OCI-LY1 (cell line): ENCODE data around the gene CYTH3.

ENCODE experiments used
- H2AFZ ChIP-seq: fragments of 200-600 bp; sonication (generic), shearing (Covaris generic); 2 replicates; pipeline ENCODE4 v1.6.0; 2014; ENCODE audit warnings: antibody characterized with exemption, mild to moderate bottlenecking, low read length
- H3F3A ChIP-seq: fragments of 200-600 bp; sonication (generic), shearing (Covaris generic); 2 replicates; pipeline ENCODE4 v1.6.0; 2014; ENCODE audit warnings: mild to moderate bottlenecking, antibody characterized with exemption, low read length, moderate library complexity; ENCODE audit not compliant: insufficient read depth
- H3K27ac ChIP-seq: fragments of 200-600 bp; sonication (generic); 2 replicates; pipeline ENCODE4 v1.5.1; 2014; ENCODE audit warnings: low read length, mixed run types, mild to moderate bottlenecking, low read depth; ENCODE audit not compliant: poor library complexity, severe bottlenecking
- H3K27me3 ChIP-seq: fragments of 200-600 bp; sonication (generic); 2 replicates; pipeline ENCODE4 v1.6.0; 2014; ENCODE audit warnings: antibody characterized with exemption, mild to moderate bottlenecking, low read length, moderate library complexity; ENCODE audit not compliant: insufficient read depth
- H3K36me3 ChIP-seq: fragments of 200-600 bp; sonication (generic); 2 replicates; pipeline ENCODE4 v1.6.1; 2014; ENCODE audit warnings: mild to moderate bottlenecking, antibody characterized with exemption, low read length, moderate library complexity, mixed read lengths; ENCODE audit not compliant: insufficient read depth
- H3K4me1 ChIP-seq: fragments of 200-600 bp; sonication (generic); 2 replicates; pipeline ENCODE4 v1.5.1; 2014; ENCODE audit warnings: mild to moderate bottlenecking, low read length, moderate library complexity; ENCODE audit not compliant: insufficient read depth, severe bottlenecking
- H3K4me2 ChIP-seq: fragments of 200-600 bp; sonication (generic), shearing (Covaris generic); 2 replicates; pipeline ENCODE4 v1.6.1; 2014; ENCODE audit warnings: low read length
- H3K4me3 ChIP-seq: fragments of 200-600 bp; sonication (generic); 2 replicates; pipeline ENCODE4 v1.5.1; 2014; ENCODE audit warnings: low read length, low read depth, mild to moderate bottlenecking, mixed read lengths; ENCODE audit not compliant: poor library complexity, severe bottlenecking
- H3K79me2 ChIP-seq: fragments of 200-600 bp; shearing (Covaris generic); 2 replicates; pipeline ENCODE4 v1.6.1; 2016; ENCODE audit warnings: mixed run types, low read length, mixed read lengths; ENCODE audit not compliant: insufficient read depth
- H3K9ac ChIP-seq: fragments of 200-600 bp; sonication (generic), shearing (Covaris generic); 2 replicates; pipeline ENCODE4 v1.6.1; 2014; ENCODE audit warnings: mild to moderate bottlenecking, low read length, mixed read lengths
- H3K9me2 ChIP-seq: fragments of 200-600 bp; sonication (generic), shearing (Covaris generic); 2 replicates; pipeline ENCODE4 v1.6.1; 2014; ENCODE audit warnings: low read depth, mild to moderate bottlenecking, low read length, mixed read lengths
- H3K9me3 ChIP-seq: fragments of 200-600 bp; shearing (Covaris generic); 2 replicates; pipeline ENCODE4 v1.6.1; 2014; ENCODE audit warnings: low read length, mixed read lengths
- H4K20me1 ChIP-seq: fragments of 200-600 bp; sonication (generic), shearing (Covaris generic); 2 replicates; pipeline ENCODE4 v1.6.0; 2016; ENCODE audit warnings: mild to moderate bottlenecking, low read length; ENCODE audit not compliant: insufficient read depth
- CTCF ChIP-seq: fragments of 200-600 bp; sonication (generic), shearing (Covaris generic); IDR thresholded peaks from 2 replicates; pipeline ENCODE4 v1.5.1; 2017; ENCODE audit warnings: mild to moderate bottlenecking, antibody characterized with exemption, low read length, moderate library complexity, mixed read lengths
- EZH2 ChIP-seq: fragments of 200-600 bp; sonication (generic), shearing (Covaris generic); IDR thresholded peaks from 2 replicates; pipeline ENCODE4 v1.8.0; 2017; ENCODE audit warnings: borderline replicate concordance, mixed run types, mild to moderate bottlenecking, antibody characterized with exemption, low read length, moderate library complexity, mixed read lengths

CYTH3 gene

GRCh38 chr7:6272481-6273323, at the start of gene CYTH3:
Gene CYTH3, minus strand, starts transcription at chr7:6272624. Its CDS starts 117 bp downstream, at chr7:6272507.
- H3K4me2 ChIP-seq, result peak within 1 kb of the TSS; percentile 100

GRCh38 chr7:6320791-6321190, 48.4 kb upstream of the CYTH3 start:
- Histone ChIP-seq H3K4me1 (no peaks in the 10 kb centered on the region), H3K9me3 (no peaks in the 10 kb centered on the region), H3K9me2 (no peaks in the 10 kb centered on the region), H3K36me3 (no peaks in the 10 kb centered on the region), H3F3A (no peaks in the 10 kb centered on the region), H3K4me2 (no peak overlapping the region), H3K27me3 (no peaks in the 10 kb centered on the region), H3K9ac (no peak overlapping the region), H3K27ac (no peak overlapping the region), H2AFZ (no peak overlapping the region), H3K79me2 (no peaks in the 10 kb centered on the region), H3K4me3 (no peak overlapping the region), H4K20me1 (no peaks in the 10 kb centered on the region)
- TF ChIP-seq EZH2, result no peak
- no peak for TF ChIP-seq CTCF

More at GRCh38 chr7:6272481-6273323, at the start of gene CYTH3:
- Histone ChIP-seq H3K36me3 (no peaks in the 10 kb centered on the region), H4K20me1 (no peaks in the 10 kb centered on the region), H3K9me2 (no peaks in the 10 kb centered on the region), H3K27me3 (0 out of 2 replicates have a peak, but pooled peaks cover 9% of the 10 kb centered on the region), H3F3A (no peaks in the 10 kb centered on the region; the same call in 1 of the 2 replicates), H3K4me1 (peaks cover 19% of the 10 kb centered on the region), H3K79me2 (no peaks in the 10 kb centered on the region), H3K9ac (peak within 1 kb of the TSS; percentile 62; the same call in 1 of the 2 replicates), H2AFZ (peak within 1 kb of the TSS; percentile 18; the same call in 1 of the 2 replicates), H3K4me3 (peak within 1 kb of the TSS; percentile 80), H3K9me3 (no peaks in the 10 kb centered on the region), H3K27ac (no peak within 1 kb of the TSS)
- no peak for TF ChIP-seq EZH2
- TF ChIP-seq CTCF, result no peak

GRCh38 chr7:6317797-6318438, 45.5 kb upstream of the CYTH3 start:
- no peaks in the 10 kb centered on the region for H3K4me1 ChIP-seq
- H3K9ac ChIP-seq, result no peak overlapping the region
- TF ChIP-seq CTCF, result no peak
- no peak for TF ChIP-seq EZH2
- H3K4me3 ChIP-seq, result no peak overlapping the region
- no peaks in the 10 kb centered on the region for H3K9me2 ChIP-seq
- H4K20me1 ChIP-seq, result no peaks in the 10 kb centered on the region
- H3K27me3 ChIP-seq, result no peaks in the 10 kb centered on the region
- no peak overlapping the region for H3K27ac ChIP-seq
- no peaks in the 10 kb centered on the region for H3K79me2 ChIP-seq
- H3K4me2 ChIP-seq, result no peak overlapping the region
- no peaks in the 10 kb centered on the region for H3K36me3 ChIP-seq
- H2AFZ ChIP-seq, result no peak overlapping the region
- H3F3A ChIP-seq, result no peaks in the 10 kb centered on the region
- no peaks in the 10 kb centered on the region for H3K9me3 ChIP-seq
